GM12892 (cell line): ENCODE results near the gene ADD2.

Experiments
- POLR2A ChIP-seq: IDR thresholded peaks from 2 replicates; pipeline ENCODE4 v1.6.1; 2011; ENCODE audit warnings: low read depth, low read length, control low read depth
- POLR2AphosphoS5 ChIP-seq: IDR thresholded peaks from 2 replicates; pipeline ENCODE4 v1.6.1; 2011; ENCODE audit warnings: low read depth, low read length, control low read depth

- TF ChIP-seq POLR2AphosphoS5 (no peak), POLR2A (no peak)
These were observed 71.9 kb downstream of the ADD2 start for GRCh38 chr2:70696142-70696541.
